Uterine smooth muscle cell (primary cell): ENCODE data around the gene NMUR1. TPM values are rescaled to one million over a fixed set of nuclear protein-coding genes. Genes with fewer than 3 reads are reported as not detected.

ENCODE experiments used
- total RNA-seq: library from RNA; depleted of rRNA; stranded (reverse); fragments of >200 nt; gene quantifications from 2 replicates; pipeline ENCODE4 v1.2.3, GENCODE V29; 2014

NMUR1 gene
- under 0.01 TPM in 1 of 2 replicates, not detected in the other for total RNA-seq

GRCh38 chr2:231530099-231531011 lies at the start of gene NMUR1:
NMUR1 (minus strand) TSS chr2:231530445; CDS start chr2:231530361, 84 bp downstream.

Other genes with a start within 250 kb of the NMUR1 start
- 0.11 and 0.12 TPM in 2 replicates for gene B3GNT7, start 134.7 kb downstream of the NMUR1 start, total RNA-seq
- 216 and 376 TPM in 2 replicates for gene NCL, start 66.0 kb downstream of the NMUR1 start, total RNA-seq
- gene TEX44, start 62.4 kb upstream of the NMUR1 start, total RNA-seq, result not detected in 2 replicates
- gene PTMA, start 178.1 kb upstream of the NMUR1 start, total RNA-seq, result 496 and 784 TPM in 2 replicates